GM19351 (cell line): ENCODE data around the gene TRAPPC11.
"Not testable (repeated sequence)": the region's sequence is repeated elsewhere in the genome, so short reads cannot be mapped to it uniquely, and the experiment has no call there.

Experiments used
- ATAC-seq: cut with Tn5 transposase; IDR thresholded peaks from one replicate; pipeline ENCODE4 v1.9.1; 2021; ENCODE audit warnings: mild to moderate bottlenecking, moderate library complexity; ENCODE audit not compliant: unreplicated experiment

TRAPPC11 gene

DNA sequence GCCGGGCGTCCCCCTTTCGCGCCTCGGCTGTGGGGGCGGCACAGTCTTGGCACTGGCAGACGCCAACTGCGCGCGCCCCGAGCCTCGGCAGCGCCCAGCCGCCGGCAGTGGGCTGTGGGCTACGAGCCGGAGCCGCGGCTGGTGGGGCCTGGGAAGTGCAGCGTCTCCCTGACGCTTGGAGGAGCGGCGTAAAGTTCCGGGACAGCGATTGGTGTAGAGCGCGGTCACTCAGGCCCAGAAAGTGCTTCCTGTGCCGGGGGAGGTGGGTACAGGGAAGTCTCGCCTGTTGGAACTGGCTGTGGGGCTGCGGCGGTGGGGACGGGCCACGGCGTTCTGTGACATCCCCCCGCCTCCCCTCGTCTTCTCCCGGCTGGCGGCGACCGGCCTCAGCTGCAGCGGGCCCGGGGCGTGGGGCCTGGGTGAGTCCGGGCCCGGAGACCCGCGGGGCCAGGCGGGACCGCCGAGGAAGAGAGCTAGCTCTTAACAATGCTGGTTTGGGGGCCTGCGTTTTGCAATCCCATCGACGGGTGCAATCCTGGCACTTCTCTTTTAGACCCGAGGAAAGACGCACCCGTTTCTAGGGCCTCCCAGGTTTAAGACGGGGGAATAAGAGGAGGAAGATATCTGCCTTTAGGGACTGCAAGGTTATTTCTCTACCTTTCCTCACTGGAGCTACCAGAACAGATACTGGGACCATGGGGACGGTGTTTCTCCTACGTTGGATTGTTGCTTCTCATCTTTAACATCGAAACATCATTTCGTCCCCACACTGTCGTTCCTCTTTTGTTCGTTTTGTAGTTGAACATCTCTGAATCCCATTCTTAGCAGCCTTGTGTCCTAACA, at the start of gene TRAPPC11, which contains the start of gene RWDD4:
TSS of gene TRAPPC11 (plus strand) at position 265 of the 843 bp plus-strand sequence. CDS start 4,575 bp downstream, outside the sequence.
TSS of gene RWDD4 (minus strand) at position 157 of the 843 bp plus-strand sequence. CDS start 233 bp downstream, outside the sequence.
- ATAC-seq: peak; percentile 98

GRCh38 chr4:183610033-183610432, 49.1 kb upstream of the TRAPPC11 start:
- no peak for ATAC-seq

DNA sequence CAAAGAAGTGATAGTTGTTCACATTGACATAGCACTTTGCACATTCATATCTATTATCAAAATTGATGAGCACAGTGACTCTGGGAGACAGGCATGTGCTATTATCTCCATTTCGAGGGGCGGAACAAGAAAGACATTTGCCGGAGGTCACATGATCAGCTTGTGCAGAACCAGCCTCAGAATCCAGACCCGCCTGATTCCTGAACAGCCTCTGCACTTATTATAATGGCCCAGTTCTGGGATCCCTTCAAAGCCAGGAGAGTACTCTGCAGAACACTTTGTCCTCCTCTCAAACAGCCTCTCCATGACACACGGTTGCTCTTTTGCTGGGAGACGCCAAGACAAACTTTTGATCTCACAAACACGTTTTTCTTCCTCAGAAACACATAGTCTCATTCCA, 48.5 kb upstream of the TRAPPC11 start:
- no peak for ATAC-seq

- ATAC-seq: no peak
These were observed 47.8 kb upstream of the TRAPPC11 start for GRCh38 chr4:183611210-183611830.

DNA sequence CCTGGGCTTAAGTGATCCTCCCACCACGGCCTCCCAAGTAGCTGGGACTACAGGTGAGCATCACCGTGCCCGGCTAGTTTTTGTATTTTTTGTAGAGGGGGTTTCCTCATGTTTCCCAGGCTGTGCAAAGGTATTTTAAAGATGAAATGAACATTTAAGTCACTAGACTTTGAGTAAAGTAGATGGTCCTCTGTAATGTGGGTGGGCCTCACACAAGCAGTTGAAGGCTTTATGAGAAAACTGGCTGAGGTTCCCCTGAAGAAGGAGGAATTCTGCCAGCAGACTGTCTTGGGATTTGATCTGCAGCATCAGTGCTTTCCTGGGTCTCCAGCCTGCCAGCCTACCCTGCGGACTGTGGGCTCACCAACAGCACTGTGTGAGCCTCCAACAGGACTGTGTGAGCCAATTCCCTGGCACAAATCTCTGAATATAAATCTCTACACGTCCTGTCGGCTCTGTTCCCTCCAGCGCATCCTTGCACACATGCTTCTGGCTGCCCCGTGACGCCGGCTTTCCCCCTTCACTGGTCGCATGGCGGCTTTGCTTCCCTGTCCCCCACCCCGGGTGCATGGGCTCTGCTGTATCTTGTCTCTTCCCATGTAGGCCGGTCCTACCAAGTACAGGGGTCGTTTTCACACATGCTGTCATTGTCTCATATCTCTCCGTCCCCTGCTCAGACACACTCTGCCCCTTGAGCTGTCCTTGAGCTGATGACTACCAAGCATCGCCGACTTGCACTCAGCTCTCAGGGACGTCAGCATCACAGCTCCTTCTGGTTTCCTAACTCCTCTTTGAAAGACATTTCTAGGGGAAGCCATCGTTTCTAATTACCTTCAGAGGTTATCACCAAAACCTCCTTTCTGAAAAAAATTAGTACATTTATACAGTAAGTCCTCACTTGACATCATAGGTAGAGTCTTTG, 46.5 kb upstream of the TRAPPC11 start:
- no peak for ATAC-seq

GRCh38 chr4:183617075-183617474, 42.0 kb upstream of the TRAPPC11 start:
- no peak for ATAC-seq

DNA sequence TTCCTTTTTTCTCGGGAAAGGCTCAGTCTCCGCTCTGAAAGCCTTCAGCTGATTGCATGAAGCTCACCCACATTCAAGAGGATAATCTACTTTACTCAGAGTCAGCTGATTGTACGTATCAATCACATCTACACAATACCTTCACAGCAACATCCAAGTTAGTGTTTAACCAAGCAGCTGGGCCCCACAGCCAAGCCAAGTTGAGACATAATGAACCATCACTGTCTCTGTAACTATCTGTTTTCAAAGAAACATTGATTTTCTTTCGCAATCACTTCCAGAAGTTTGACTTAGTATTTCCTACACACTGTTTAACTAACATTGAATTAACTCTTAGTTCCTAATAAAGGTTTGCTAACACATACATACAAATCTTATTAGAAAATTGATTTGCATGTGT, 40.4 kb upstream of the TRAPPC11 start:
- ATAC-seq: no peak

DNA sequence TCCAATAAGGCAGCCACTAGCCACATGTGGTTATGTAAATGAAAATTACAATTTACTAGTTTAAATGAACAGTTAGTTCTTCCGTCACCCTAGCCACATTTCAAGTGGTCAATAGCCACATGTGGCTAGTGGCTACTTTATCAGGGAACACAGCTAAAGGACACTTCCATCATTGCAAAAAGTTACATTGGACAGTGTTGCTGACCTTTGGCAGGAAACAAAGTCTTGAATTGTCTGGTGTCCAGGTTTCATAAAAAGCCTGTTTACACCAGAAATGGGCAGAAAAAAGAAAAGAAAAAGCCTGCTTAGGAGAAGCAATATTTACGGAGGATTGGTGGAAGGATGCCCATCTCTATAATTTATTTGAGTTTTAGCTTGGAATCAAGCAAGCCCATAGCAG, 38.7 kb upstream of the TRAPPC11 start:
- no peak for ATAC-seq

- ATAC-seq: no peak
These were observed 37.2 kb upstream of the TRAPPC11 start for GRCh38 chr4:183621875-183622274.

DNA sequence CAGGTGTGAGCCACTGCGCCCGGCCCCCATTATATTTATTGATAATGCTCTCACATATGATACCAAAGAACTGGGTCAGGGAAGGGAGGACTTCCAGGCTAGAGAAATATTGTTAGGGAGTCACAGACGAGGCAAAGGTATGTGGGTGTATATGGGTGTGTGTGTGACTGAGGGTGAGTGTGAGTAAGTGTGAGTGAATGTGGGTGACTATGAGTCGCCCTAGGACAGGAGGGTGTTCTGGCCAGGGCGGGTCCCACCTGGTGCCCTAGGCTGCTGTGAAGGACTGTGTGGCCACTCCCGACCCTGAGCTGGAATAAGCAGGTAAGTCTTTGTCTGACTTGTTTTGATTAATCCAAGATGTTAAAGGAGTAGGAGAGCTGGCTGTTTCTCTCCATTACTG, 34.5 kb upstream of the TRAPPC11 start:
- no peak for ATAC-seq

DNA sequence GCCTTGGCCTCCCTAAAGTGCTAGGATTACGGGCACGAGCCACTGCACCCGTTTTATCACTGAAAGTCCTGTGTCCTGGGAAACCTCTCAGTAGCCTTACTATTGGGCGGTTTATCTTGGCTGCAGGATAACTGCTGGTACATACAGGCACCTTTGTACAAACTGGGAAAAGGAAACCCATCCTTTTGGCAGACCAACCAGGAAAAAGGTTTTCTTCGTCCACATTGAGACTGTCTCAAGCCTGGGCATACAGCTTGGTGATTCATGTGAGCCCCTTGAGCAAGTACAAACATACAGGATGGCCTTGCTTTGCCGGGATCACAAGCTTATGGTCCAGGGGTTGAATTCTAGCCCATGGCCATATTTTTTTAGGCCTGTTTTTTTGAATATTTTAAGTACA, 32.9 kb upstream of the TRAPPC11 start:
- ATAC-seq: no peak

DNA sequence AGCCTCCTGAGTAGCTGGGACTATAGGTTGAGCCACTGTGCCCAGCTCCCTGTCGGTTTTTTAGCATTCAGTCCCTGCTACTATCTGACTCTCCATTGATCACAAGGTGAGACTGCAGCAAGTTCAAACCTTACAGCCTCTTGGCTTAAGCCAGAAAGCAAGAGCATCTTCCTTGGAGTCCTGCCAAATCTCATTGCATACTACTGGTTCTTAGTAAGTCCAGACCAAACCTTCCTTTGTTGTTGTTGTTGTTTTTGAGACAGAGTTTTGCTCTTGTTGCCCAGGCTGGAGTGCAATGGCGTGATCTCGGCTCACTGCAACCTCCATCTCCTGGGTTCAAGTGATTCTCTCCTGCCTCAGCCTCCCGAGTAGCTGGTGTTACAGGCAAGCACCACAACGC, 31.8 kb upstream of the TRAPPC11 start:
- ATAC-seq: not testable (repeated sequence)

DNA sequence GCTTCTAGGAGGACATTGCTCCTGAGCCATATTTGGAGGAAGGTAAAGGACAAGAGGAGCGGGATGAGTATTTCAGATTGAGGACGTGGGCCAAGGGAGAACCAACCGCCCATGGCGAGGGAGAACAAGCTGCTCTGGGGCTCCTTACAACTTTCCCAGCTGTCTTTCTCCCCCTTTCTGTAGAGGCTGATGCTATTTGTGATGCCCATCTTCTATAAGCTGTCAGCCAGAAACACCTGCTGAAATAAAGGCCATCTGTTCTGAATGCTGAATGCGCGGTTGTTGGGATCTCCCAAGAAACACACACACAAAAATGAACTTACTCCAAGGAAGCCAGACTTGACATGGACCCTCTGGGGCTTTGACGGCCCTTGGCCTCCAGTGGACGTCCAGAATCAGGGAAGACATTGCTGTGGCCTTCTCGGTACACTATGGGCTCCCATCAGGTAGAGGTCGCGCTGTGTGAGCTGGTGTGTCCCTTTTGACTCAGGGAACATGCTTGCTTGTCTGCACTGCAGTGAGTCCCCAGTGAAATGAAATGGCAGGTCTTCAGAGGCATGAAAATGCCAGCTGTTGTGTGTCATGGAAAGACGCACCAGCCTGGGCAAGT, 31.0 kb upstream of the TRAPPC11 start:
- no peak for ATAC-seq

GRCh38 chr4:183631577-183632198, 27.4 kb upstream of the TRAPPC11 start:
- no peak for ATAC-seq

DNA sequence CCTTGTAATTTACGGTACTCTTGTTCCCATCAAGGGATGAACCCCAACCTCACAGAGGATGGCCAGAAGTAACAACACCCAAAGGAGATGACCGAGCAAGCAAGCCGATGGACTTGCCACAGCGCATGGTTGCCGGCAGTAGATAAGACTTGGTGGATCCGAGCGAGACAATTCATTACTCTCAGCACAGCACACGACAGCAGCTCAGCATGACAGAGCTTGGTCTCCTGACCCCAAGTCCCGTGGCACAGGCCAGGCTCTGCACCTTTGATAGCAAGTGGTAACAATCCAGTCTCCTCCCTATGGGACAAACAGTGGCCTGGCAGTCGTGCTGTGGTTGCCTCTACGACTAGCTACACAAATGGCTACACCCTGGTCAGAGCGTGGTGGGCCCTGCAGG, 26.4 kb upstream of the TRAPPC11 start:
- no peak for ATAC-seq

DNA sequence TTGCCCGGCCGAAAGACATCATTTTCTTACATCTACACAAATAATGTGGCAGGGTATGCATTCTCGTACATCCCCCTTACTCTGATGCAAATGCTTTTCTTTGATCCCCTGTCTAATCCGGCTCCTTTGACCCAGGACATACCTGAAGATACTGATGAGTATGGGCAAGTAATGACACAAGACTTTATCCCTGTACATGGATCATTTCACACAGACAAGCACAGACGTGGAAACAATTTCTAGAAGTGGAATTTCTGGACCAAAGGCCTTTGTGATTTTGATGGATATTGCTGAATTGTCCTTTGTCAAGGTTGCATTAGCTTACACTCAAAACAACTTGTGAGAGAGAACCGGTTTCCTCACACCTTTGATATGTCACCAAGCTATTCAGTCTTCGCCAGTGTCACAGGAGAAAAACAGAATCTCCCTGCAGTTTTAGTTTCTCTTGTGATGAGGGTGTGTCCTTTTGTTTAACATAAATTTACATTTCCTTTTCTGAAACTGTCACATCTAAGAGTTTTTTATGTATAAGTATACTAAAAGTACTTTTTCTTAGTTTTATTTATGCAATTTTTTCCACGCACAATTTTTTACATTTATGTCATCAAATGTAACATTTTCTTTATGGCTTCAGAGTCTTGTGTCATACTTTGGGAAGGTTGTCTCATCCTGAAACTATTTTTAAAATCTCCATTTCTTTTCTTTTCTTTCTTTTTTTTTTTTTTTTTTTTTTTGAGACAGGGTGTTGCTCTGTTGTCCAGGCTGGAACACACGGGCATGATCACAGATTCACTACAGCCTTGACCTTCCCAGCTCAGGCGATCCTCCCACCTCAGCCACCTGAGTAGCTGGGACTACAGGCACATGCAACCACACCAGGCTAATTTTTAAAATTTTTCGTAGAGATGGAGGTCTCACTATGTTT, 25.4 kb upstream of the TRAPPC11 start:
- ATAC-seq: no peak

DNA sequence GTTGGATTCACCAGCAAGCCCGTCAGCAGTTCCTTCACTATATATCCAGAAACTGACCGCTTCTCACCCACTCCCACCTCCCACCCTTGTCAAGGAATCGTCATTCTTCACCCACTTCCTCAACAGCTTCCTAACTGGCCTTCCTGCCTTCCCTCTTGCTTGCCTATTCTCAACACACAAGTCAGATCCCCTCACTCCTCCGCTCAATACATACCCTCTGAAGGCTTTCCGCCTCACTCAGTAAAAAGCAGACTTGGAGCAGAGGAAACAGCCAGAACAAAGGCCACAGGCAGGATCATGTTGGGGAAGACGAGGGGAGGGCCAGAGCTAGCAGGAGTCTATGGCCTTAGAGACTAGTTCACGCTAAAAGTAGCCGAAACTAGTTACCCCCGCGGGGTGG, 23.8 kb upstream of the TRAPPC11 start:
- no peak for ATAC-seq

DNA sequence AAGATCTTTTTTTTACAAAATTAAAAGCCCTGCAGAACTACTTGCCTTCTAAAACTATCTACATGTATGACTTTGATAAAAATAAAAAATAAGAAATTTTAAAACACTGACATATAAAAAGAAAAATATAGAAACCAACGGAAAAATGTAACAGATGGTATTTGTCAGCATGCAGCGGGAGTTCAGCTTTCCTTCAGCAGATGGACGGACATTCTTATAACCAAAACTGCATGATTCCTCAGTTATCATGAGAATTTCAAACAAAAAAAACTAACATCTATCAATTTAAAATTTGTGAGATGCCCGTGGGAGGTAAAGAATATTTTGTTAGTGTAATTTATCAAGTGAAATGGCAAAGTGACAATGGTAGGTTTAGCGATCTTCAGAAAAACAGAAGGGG, 23.4 kb upstream of the TRAPPC11 start:
- no peak for ATAC-seq

GRCh38 chr4:183636503-183636902, 22.6 kb upstream of the TRAPPC11 start:
- no peak for ATAC-seq
